ENCODE results near the gene ARHGEF2. TPM values are rescaled to one million over a fixed set of nuclear protein-coding genes. Genes with fewer than 3 reads are reported as not detected.

The ARHGEF2 gene
- total and polyA plus RNA-seq, 2 of the 13 experiments (the other 11 are each of a cell fraction or from before 2014, with no cell fraction given) = 16.1 to 32.1 TPM

DNA sequence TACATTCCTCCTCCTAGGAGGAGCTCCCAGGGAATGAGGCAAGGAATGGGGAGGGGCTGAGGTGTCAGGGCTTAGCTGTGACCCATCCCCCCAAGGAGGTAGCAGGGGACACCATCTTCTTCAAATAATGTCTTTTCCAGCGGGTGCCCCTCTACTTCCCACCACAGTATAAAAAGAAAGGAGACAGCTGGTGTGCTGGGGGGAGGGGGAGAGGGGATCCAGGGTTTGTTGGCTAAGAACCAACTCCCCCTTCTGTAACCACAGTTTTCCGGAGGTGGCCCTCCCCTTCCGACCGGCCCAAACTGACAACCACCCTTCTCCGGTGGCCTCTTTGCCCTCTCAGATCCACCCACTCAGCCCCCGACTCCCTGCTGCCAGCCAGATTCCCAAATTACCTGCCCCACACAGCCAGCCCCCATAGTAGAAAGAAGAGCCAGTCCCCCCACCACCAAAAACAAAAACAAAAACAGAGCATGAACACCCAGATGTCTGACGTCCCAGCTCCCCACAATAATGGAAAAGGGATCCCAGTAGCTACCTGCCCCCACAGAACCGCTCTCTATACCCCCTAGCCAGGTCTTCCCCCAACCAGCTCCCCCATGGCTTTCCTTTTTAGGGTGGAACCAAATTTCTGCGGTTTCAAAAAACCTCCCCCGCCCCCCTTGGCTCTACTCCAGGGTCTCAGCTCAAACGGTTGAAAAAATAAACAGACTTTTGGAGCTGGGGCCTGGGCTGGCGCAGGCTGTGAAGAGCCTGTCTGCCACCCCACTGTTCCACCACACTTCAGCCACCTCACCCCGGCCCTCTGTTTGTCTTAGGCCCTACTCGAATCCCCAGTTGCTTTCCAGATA, 2.1 kb downstream of the ARHGEF2 start:
- intact Hi-C loops (cut with micrococcal nuclease; ENCODE audit: unreplicated experiment) = loop anchor here (5.0 kb wide), 1 partner anchor 34 kb away; the partner anchor contains the start of gene RXFP4
- BruUV-seq (replicated peaks) = no TSS peak
- Histone ChIP-seq H3K27me3 (ENCODE audit: control insufficient read depth in 1 of 2, insufficient read depth in 2 of 2, low read length in 2 of 2) (no peaks in the 10 kb centered on the region; a peak in 1 of 5 replicates), H3K4me1 (ENCODE audit: insufficient read depth, low read length) (peaks cover 83% of the 10 kb centered on the region), H3K36me3 (replicated peaks in 1 of 2; ENCODE audit: control insufficient read depth in 1 of 2, insufficient read depth in 2 of 2, low read length in 2 of 2) (peaks cover 0 to 3% of the 10 kb centered on the region in 2 experiments; a peak in 2 of 5 replicates), H4K20me1 (ENCODE audit: insufficient read depth, low read length) (0 out of 2 replicates have a peak, but pooled peaks cover 2% of the 10 kb centered on the region), H3K79me2 (ENCODE audit: insufficient read depth, low read length) (peaks cover 54% of the 10 kb centered on the region), H3K27ac (ENCODE audit: extremely low read length, insufficient read depth, low read length) (peak overlapping the region; percentile 13), H3K4me3 (replicated peaks in 1 of 3; ENCODE audit: insufficient read depth in 1 of 3, low read depth in 2 of 3, low read length in 3 of 3) (peak overlapping the region; percentile 85 to 92 (median 90)), H3K9ac (ENCODE audit: insufficient read depth, low read depth, low read length) (peak overlapping the region; percentile 83), H3K9me3 (ENCODE audit: low read length) (no peaks in the 10 kb centered on the region), H2AFZ (ENCODE audit: low read length) (no peak overlapping the region), H3K4me2 (ENCODE audit: low read depth, low read length) (peak overlapping the region; percentile 92)
- CTCF ChIA-PET (ENCODE audit: low intra/inter-chr PET ratio, low total read pairs) = no interaction called here
- TF ChIP-seq RBAK (CRISPR knock-in tag; IDR thresholded peaks at IDR 0.05) (0 out of 2 replicates have a peak, but pooled peaks have one; percentile 14), SP5 (CRISPR knock-in tag; IDR thresholded peaks at IDR 0.05; ENCODE audit: borderline replicate concordance, low read depth) (0 out of 2 replicates have a peak, but pooled peaks have one; percentile 3), ZNF879 (CRISPR knock-in tag; IDR thresholded peaks at IDR 0.05) (no peak), ZNF552 (CRISPR knock-in tag; IDR thresholded peaks at IDR 0.05; ENCODE audit: borderline replicate concordance) (no peak), ZNF660 (CRISPR knock-in tag; IDR thresholded peaks at IDR 0.05; ENCODE audit: borderline replicate concordance, low read depth) (no peak), DDIT3 (CRISPR knock-in tag; IDR thresholded peaks at IDR 0.05) (no peak), SRY (CRISPR knock-in tag; IDR thresholded peaks at IDR 0.05) (no peak), ZNF746 (CRISPR knock-in tag; IDR thresholded peaks at IDR 0.05) (peak; percentile 39; the same call in 1 of the 2 replicates), ZNF432 (CRISPR knock-in tag; IDR thresholded peaks at IDR 0.05; ENCODE audit: borderline replicate concordance) (no peak)
- TF ChIP-seq, protein P1, sequence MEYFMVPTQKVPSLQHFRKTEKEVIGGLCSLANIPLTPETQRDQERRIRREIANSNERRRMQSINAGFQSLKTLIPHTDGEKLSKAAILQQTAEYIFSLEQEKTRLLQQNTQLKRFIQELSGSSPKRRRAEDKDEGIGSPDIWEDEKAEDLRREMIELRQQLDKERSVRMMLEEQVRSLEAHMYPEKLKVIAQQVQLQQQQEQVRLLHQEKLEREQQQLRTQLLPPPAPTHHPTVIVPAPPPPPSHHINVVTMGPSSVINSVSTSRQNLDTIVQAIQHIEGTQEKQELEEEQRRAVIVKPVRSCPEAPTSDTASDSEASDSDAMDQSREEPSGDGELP (IDR thresholded peaks at IDR 0.05; ENCODE audit: borderline replicate concordance, low read depth) = peak; percentile 43; the same call in 1 of the 2 replicates
- TF ChIP-seq, protein P2, sequence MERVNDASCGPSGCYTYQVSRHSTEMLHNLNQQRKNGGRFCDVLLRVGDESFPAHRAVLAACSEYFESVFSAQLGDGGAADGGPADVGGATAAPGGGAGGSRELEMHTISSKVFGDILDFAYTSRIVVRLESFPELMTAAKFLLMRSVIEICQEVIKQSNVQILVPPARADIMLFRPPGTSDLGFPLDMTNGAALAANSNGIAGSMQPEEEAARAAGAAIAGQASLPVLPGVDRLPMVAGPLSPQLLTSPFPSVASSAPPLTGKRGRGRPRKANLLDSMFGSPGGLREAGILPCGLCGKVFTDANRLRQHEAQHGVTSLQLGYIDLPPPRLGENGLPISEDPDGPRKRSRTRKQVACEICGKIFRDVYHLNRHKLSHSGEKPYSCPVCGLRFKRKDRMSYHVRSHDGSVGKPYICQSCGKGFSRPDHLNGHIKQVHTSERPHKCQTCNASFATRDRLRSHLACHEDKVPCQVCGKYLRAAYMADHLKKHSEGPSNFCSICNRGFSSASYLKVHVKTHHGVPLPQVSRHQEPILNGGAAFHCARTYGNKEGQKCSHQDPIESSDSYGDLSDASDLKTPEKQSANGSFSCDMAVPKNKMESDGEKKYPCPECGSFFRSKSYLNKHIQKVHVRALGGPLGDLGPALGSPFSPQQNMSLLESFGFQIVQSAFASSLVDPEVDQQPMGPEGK (CRISPR knock-in tag; IDR thresholded peaks at IDR 0.05) = peak; percentile 65
- 11% methylated on average over 13 of the region's 14 CpGs for WGBS (ENCODE audit: low lambda C conversion rate)
- in situ Hi-C loops (cut with HindIII; ENCODE audit: extremely low pct_ligation_motif_present, low pct_unique_long_range_greater_than_20kb) = no loop called here
- peak; percentile 23 for FAIRE-seq
- DNase-seq (ENCODE audit: low spot score) = no peak
- ATAC-seq = peak; percentile 19; the same call in 2 of the 3 replicates
- POLR2A ChIA-PET = interaction anchor here (1.0 to 13.5 kb wide), 7 partner anchors 8 to 154 kb away, joined by 3 to 390 read pairs (median 7); partner anchors contain the start of genes KHDC4 and RXFP4

Measured in HepG2 (cell line).